NCI-H510A treated with DMSO at 0.1 percent for 48 hours (cell line): ENCODE results near the gene GDF3.
"Not testable (repeated sequence)": the region's sequence is repeated elsewhere in the genome, so short reads cannot be mapped to it uniquely, and the experiment has no call there.

Experiments
- DNase-seq: peaks from one replicate; lab custom pipeline; 2025; lab: John Stamatoyannopoulos, UW

The GDF3 gene

DNA sequence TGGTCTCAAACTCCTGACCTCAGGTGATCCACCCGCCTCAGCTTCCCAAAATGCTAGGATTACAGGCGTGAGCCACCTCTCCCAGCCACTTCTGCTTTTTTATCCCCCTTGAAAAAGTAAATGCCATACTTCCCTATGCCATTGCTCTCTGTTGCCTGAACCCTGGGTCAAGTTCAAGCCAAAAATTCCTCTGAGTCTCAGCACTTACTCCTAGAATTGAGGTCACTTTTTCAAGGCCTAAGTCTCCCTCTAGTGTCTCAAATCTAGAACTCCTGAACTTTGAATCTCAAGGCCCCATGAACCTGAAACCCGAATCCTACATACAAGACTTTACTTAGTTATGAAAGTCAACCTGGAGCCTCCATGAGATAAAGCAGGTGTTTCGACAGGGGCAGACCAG lies 28.4 kb downstream of the GDF3 start:
- no peak for DNase-seq

DNA sequence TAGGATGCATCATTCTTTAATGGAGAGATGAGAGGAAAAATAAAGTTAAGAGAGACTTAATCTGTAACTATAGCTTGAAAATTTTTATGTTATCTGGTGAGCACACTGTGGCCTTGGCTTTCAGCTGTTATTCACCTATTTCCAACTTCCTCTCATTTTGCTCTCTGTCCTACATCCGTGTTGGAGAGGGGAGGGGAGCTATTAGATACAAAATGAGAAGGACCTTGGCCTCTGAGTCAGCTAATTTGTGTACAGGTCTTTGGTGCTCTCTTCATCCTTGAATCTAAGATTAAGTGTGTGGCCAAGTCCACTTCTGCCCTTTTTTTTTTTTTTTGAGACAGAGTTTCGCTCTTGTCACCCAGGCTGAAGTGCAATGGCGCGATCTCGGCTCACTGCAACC lies 29.0 kb downstream of the GDF3 start:
- DNase-seq, result no peak

DNA sequence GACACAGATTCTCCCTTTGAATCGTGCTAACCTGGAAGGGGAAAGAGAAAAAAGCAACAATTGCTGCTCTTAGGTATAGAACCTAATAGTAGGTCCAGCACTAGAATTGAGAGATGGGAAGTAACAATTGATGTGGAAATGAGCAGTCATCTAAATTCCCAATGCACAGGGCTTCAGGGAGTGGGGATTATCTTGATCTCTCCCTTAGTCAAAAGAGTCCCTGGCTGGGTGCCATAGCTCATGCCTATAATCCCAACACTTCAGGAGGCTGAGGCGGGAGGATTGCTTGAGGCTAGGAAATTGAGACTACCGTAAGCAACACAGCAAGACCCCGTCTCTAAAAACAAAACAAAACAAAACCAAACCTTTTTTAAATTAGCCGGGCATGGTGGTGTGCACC lies 33.8 kb downstream of the GDF3 start:
- DNase-seq, result no peak

DNA sequence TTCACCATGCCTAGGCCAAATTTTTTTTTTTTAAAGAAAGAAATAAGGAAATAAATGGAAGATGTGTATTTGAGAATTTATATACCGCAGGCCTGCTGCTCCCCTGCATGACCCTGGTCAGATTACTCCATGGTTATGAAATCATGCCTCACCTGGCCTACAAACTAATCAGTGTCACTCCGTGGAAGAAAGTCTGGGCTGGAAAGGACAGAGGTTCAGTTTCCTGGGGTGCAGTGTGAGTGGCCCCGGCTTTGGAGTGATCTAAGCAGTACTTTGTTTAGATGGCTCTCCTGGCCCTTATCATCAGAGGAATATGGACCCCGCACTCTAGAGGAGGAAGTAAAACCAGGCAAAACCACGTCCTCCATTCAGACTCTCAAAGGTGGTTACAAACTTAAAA lies 39.5 kb downstream of the GDF3 start:
- DNase-seq, result no peak

DNA sequence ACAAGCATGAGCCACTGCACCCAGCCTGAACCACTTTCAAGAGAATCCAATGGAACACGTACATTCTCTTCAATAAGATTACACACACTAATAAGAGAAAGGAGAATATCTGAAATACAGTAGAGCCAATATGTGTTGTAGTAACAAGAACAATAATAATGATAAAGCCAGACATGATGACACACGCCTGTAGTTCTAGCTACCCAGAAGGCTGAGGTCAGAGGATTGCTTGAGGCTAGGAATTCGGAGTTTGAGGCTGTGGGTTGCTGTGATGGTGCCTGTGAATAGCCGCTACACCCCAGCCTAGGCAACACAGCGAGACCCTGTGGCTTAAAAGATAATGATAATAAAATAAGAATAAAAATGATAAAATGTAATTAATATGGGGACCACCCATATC lies 45.5 kb downstream of the GDF3 start:
- no peak for DNase-seq

DNA sequence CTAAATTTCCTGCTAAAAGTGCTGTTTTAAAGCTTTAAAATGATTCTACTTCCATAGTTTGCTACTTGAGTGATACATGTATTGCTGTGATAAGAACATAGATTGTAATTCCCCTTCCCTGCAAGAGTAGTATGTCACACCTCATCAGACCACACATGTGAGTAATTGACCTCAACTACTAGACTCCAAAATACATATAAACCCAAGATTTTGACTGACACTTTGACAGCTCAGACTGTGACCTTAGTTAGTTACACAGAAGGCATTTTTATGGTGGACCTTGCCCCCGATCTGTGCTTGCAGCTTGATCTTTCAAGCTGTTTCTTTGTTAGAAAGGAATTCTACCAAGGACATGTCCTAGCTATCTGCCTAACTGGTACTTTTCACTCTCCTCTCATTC lies 48.5 kb downstream of the GDF3 start:
- DNase-seq, result no peak

DNA sequence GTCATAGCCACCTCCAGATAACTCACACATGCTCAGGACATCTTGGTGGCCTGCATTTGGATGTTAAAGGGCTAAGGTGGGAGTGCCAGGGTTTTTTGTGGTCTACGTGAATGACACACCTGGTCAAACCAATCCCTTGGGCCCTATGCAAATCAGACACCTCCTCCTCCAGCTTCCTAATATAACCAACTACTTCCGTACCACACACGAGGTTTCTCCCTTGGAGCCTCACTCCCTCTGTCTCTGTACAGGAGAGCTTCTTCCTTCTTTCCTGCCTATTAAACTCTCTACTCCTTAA lies 49.4 kb downstream of the GDF3 start:
- no peak for DNase-seq

DNA sequence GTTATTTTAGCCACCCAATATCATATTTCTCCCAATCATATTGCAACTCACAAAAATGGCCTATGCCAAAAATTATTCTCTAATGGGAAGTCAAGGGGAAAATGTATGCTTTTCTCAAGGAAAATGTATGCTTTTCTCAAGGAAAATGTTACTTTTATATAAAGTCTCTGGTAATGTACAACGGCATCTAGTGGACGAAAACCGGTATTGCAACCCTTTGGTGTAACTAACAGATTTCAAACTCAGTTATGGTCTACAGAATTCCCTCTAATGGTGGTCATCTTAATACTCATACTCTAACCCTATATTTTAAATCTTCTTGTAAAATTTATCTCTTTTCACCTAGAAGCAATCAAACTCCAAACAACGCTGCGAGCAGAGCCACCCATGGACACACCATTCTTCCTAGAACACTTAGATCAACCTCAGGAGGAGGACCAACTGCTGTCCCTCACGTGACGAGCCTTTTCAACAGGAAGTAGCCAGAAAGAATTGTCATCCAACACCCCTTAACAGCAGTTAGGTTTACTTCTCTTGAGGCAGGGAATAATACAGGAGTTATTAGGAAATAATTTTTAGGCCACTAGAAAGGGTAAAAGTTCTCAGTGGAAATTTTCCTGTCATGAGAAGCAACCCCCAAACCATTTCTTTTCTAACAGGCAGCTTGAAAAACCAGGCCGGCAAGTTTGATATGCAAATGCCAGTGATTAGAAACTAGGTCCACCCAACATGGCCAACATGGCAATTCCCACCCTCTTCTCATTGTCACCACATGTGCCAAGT lies 50.0 kb downstream of the GDF3 start:
- peak; percentile 10 for DNase-seq

DNA sequence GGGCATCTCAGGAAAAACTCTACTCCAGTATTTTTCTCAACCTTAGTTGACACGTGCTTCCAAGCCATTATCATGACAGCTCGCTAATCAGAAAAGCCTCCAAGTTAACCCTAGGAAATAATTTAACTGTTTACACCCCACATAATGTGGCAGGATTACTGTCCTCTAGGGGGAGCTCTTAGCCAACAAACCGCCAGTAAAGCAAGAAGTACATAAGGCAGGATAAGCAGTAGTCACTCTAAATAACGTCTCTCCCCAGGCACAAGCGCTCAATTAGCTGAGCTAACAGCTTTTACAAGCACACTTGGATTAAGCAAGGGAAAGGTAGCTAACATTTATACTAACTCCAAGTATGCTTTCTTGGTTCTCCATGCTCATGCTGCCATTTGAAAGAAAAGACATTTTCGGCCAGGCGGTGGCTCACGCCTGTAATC lies 52.7 kb downstream of the GDF3 start:
- DNase-seq, result no peak

DNA sequence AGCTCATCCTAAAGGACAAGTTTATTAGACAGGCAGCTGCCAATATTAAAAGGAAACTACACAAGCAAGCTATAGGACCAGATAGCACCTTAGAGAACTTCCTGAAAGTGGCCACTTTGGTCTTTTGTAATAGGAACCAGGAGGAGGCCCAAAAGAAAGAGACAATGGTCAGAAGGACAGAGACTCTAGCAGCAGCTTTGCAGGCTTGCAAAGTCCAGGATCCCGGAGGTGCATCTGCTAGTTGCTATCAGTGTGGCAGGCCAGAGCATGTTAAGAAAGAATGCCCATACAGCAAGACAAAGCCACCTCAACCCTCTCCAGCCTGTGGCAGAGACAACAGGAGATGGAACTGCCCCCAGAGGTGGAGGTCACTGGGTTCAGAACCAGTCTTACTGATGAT lies 53.3 kb downstream of the GDF3 start:
- DNase-seq, result no peak

DNA sequence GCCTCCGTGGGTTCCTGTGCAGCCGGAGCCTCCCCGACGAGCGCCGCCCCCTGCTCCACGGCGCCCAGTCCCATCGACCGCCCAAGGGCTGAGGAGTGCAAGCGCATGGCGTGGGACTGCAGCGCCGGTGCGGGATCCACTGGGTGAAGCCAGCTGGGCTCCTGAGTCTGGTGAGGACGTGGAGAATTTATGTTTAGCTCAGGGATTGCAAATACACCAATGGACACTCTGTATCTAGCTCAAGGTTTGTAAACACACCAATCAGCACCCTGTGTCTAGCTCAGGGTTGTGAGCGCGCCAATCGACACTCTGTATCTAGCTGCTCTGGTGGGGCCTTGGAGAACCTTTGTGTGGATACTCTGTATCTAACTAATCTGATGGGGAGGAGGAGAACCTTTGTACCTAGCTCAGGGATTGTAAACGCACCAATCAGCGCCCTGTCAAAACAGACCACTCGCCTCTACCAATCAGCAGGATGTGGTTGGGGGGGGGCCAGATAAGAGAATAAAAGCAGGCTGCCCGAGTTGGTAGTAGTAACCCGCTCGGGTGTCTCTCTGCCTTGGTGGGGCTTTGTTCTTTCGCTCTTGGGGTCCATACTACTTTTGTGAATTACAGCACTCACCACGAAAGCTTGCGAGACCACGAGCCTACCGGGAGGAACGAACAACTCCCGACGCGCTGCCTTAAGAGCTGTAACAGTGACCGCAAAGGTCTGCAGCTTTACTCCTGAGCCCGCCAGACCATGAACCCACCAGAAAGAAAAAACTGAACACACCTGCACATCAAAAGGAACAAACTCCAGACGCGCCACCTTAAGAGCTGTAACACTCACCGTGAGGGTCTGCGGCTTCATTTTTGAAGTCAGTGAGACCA lies 55.2 kb downstream of the GDF3 start:
- not testable (repeated sequence) for DNase-seq
